OCI-LY1 (cell line): ENCODE measurements around the gene RASD1.

ENCODE experiments used
- EZH2 ChIP-seq: fragments of 200-600 bp; sonication (generic), shearing (Covaris generic); IDR thresholded peaks from 2 replicates; pipeline ENCODE4 v1.8.0; 2017; ENCODE audit warnings: borderline replicate concordance, mixed run types, mild to moderate bottlenecking, antibody characterized with exemption, low read length, moderate library complexity, mixed read lengths
- TF ChIP-seq, protein P1 (sequence below): fragments of 200-600 bp; sonication (generic), shearing (Covaris generic); IDR thresholded peaks from 2 replicates; pipeline ENCODE4 v1.5.1; 2017; ENCODE audit warnings: mild to moderate bottlenecking, antibody characterized with exemption, low read length, moderate library complexity, mixed read lengths

GRCh38 chr17:17541640-17542001 is 45.4 kb upstream of the RASD1 start:
- no peak for TF ChIP-seq EZH2
- TF ChIP-seq, protein P1, sequence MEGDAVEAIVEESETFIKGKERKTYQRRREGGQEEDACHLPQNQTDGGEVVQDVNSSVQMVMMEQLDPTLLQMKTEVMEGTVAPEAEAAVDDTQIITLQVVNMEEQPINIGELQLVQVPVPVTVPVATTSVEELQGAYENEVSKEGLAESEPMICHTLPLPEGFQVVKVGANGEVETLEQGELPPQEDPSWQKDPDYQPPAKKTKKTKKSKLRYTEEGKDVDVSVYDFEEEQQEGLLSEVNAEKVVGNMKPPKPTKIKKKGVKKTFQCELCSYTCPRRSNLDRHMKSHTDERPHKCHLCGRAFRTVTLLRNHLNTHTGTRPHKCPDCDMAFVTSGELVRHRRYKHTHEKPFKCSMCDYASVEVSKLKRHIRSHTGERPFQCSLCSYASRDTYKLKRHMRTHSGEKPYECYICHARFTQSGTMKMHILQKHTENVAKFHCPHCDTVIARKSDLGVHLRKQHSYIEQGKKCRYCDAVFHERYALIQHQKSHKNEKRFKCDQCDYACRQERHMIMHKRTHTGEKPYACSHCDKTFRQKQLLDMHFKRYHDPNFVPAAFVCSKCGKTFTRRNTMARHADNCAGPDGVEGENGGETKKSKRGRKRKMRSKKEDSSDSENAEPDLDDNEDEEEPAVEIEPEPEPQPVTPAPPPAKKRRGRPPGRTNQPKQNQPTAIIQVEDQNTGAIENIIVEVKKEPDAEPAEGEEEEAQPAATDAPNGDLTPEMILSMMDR = no peak
